A172 (cell line): ENCODE measurements around the gene CCDC71. TPM values are rescaled to one million over a fixed set of nuclear protein-coding genes. Genes with fewer than 3 reads are reported as not detected.

Source experiments
- DNase-seq: peaks from one replicate; pipeline ENCODE4 v3.0.0-alpha.2; 2015; ENCODE audit warnings: low spot score
- total RNA-seq: library from RNA; depleted of rRNA; stranded (reverse); fragments of >200 nt; shearing (Covaris generic); gene quantifications from 2 replicates; pipeline ENCODE4 v1.2.3, GENCODE V29; 2014; rRNA removed

CCDC71 gene
- total RNA-seq, 1 experiment from 2014 or later = 18.8 TPM

- no peak for DNase-seq
These were observed 34.6 kb downstream of the CCDC71 start for GRCh38 chr3:49131576-49131975.

DNA sequence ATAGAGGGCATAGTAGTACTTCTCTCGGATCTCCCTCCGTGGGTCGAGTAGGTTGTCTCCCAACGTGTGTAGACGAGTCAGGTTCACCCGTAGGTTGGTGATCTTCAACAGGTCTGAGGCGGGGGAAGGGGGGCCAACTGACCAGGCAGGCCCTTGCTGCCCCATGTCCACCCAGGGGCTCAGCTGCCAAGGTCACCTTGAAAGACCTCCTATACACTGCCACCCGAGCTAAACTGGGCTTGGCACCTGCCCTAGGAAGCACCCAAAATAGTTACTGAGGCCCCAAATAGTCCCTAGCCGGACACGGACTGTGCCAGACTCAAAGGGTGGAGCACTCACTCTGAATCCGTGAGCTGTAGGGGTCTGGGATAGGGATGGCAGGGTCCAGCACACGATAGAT is 35.1 kb downstream of the CCDC71 start:
- DNase-seq = no peak

DNA sequence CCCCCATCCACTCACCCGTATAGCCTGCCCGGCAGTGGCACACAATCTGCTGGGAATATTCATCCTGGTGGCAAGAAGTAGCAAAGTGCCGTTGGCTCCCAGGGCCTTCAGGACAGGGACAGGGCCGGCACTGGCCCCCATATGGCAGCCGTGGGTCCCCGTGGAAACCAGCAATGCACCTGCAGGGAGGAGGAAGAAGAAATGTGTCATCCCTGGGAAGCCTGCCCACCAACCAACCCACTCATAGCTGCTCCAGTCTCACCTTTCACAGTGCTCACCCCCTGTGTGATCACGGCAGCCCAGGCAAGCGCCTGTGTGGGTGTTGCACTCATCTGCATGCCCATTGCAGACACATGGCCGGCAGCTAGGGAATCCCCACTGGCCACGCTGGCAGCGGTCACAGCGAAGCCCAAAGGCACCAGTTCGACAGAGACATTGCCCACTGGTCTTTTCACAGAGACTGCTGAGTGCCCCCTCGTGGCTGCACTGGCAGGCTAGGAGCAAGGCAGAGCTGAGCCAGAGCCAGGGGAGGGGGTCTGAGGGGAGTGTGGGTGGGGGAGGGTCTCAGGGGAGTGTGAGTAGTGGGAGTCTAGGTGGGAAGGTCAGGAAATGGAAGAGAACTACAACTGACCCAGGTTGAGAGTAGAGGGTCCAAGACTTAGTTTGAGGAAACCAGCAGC is 41.0 kb downstream of the CCDC71 start:
- no peak for DNase-seq

DNA sequence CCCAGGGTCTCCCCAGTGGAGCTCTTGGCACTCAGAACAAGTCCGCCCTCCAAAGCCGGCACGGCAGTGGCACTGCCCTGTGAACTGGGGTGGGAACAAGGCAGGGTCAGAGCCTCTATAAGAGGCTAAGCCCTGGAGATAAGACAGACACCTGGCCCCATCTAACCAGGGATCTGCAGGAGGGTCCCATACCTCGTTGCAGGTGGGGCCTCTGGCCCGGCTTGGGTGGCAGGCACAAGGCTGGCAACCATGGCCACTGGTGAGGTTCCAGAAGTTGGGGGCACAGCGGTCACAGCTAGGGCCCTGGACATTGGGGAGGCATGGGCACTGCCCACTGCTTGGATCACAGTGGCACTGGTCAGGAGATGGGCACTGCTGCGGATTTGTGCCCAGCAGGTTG is 41.9 kb downstream of the CCDC71 start:
- DNase-seq = no peak

DNA sequence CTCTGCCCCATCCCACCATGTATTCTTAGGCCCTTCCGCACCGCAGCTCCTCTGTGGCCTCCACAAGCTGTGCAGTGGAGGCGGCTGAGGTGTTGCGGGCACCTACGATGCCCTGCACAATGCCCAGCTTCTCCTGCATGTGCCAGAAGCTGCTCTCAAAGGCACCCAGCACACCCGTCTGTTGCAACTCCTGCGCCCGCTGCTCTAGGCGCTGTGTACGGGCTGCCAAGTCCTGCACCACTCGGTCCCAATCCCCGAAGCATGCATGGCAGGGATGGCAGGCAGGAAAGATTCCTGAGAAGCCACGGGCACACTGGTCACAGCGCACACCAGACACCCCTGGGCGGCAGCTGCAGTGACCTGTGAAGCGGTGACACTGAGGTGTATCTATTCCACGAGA is 42.4 kb downstream of the CCDC71 start:
- no peak for DNase-seq

- no peak for DNase-seq
These were observed 43.1 kb downstream of the CCDC71 start for GRCh38 chr3:49122886-49123545.

- no peak for DNase-seq
These were observed 43.7 kb downstream of the CCDC71 start for GRCh38 chr3:49122451-49122850.

- no peak for DNase-seq
These were observed 44.1 kb downstream of the CCDC71 start for GRCh38 chr3:49122022-49122421.

GRCh38 chr3:49121132-49121736 is 44.9 kb downstream of the CCDC71 start:
- DNase-seq = no peak

- peak; percentile 82 for DNase-seq
These were observed 45.5 kb downstream of the CCDC71 start, which contains the start of gene USP19 for GRCh38 chr3:49120438-49121131. TSS of gene USP19 (minus strand) at chr3:49120823. CDS start at chr3:49119145, 1,678 bp downstream.

- no peak for DNase-seq
These were observed 46.1 kb downstream of the CCDC71 start for GRCh38 chr3:49120096-49120437.

DNA sequence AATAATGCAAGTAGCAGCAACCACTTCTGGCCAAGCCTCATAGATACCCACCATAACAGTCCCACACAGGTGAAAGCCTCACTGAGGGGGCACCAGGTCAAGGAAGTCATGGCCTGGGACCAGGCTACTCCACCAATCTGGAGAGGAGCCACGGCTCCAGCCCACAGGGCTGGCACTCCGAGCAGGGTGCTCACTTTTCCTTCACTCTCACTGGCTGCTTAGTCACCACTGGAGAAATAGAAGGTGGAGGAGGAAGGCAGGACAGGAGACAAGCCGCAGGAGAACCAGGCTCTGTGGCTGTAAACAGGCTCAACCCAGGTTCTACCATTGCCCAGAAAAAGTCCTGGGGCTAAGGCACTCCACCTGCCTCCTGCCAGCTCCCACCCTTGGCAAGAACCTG is 46.7 kb downstream of the CCDC71 start:
- no peak for DNase-seq

GRCh38 chr3:49119036-49119435 is 47.1 kb downstream of the CCDC71 start:
- no peak for DNase-seq

Other genes starting within 250 kb of the CCDC71 start
- 71.3 and 76.1 TPM in 2 replicates for gene ARIH2, start 247.5 kb downstream of the CCDC71 start, total RNA-seq
- 20.7 and 21.2 TPM in 2 replicates for gene P4HTM, start 176.1 kb downstream of the CCDC71 start, total RNA-seq
- gene WDR6, start 158.9 kb downstream of the CCDC71 start, total RNA-seq = 63.7 and 76.1 TPM in 2 replicates
- gene DALRD3, start 147.8 kb downstream of the CCDC71 start, total RNA-seq = 36.1 and 50.0 TPM in 2 replicates
- 96.8 and 112 TPM in 2 replicates for gene NDUFAF3, start 144.2 kb downstream of the CCDC71 start, total RNA-seq
- 218 and 219 TPM in 2 replicates for gene IMPDH2, start 136.9 kb downstream of the CCDC71 start, total RNA-seq
- gene QRICH1, start 72.3 kb downstream of the CCDC71 start, total RNA-seq = 79.1 and 82.7 TPM in 2 replicates
- 141 and 172 TPM in 2 replicates for gene QARS1, start 61.6 kb downstream of the CCDC71 start, total RNA-seq
- 48.3 and 54.2 TPM in 2 replicates for gene USP19, start 45.5 kb downstream of the CCDC71 start, total RNA-seq
- 189 and 192 TPM in 2 replicates for gene LAMB2, start 33.3 kb downstream of the CCDC71 start, total RNA-seq
- 9.0 and 16.0 TPM in 2 replicates for gene KLHDC8B, start 5.3 kb upstream of the CCDC71 start, total RNA-seq
- 0.41 and 0.67 TPM in 2 replicates for gene C3orf62, start 110.9 kb upstream of the CCDC71 start, total RNA-seq
- 9.4 and 13.5 TPM in 2 replicates for gene USP4, start 173.7 kb upstream of the CCDC71 start, total RNA-seq
- gene GPX1, start 192.0 kb upstream of the CCDC71 start, total RNA-seq = 233 and 352 TPM in 2 replicates
- gene RHOA, start 245.6 kb upstream of the CCDC71 start, total RNA-seq = 612 and 632 TPM in 2 replicates
- 45.8 and 58.0 TPM in 2 replicates for gene TCTA, start 246.1 kb upstream of the CCDC71 start, total RNA-seq